Fibroblast of peridontal ligament (primary cell): Measurements from ENCODE around the gene MTFR1L.

Experiments used
- DNase-seq: peaks from one replicate; pipeline ENCODE4 v3.0.0-alpha.2; 2010; ENCODE audit errors: extremely low read depth

MTFR1L gene

GRCh38 chr1:25878690-25879089, 58.9 kb downstream of the MTFR1L start:
- no peak for DNase-seq

GRCh38 chr1:25879675-25880074, 59.9 kb downstream of the MTFR1L start:
- DNase-seq: no peak

DNA sequence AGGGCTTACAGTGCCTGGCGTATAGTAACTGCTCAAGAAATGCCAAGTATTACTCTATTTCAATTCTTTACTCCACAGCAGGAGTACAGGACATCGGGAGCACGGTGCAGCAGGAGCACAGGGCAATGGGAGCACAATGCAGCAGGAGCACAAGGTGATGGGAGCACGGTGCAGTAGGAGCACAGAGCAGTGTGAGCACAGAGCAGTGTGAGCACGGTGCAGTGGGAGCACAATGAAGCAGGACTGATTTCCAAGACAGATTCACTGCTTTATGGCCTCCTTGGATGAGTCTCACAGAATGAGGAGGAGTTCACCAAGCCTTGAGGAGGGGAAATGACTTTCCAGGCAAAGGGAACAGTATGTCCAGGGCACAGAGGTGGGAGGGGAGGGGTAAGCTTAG, 60.8 kb downstream of the MTFR1L start:
- no peak for DNase-seq

DNA sequence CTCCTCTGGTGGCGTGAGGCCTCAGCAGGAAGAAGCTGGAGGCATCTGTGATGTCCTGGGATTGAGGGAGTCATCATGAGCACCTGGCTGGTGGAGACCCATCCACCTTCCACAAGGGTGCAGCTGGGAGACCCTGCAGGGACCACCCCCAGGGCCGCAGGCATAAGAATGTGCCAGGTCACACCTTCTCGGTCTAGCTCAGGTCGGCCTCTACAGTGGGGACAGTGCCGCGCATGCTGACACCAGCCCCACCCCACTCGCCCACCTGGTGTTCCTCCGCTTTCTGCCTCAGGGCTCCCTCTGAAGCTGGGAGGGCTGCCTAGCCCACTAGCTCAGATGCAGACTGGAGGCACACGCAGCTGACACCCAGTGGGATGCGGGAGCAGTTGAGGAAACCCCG, 61.5 kb downstream of the MTFR1L start:
- DNase-seq: no peak
